ENCODE results near the gene CPT1C.

GRCh38 chr19:49718511-49718910 is 27.6 kb downstream of the CPT1C start:
- TF ChIP-seq CTCF (IDR thresholded peaks at IDR 0.05; ENCODE audit: extremely low read depth in 1 of 2, insufficient read depth in 1 of 2, low read depth in 1 of 2, low read length in 2 of 2), result no peak
- TF ChIP-seq POLR2A (IDR thresholded peaks at IDR 0.05; ENCODE audit: low read depth, low read length), result no peak
